Measurements from ENCODE around the gene PCBP3. TPM values are rescaled to one million over a fixed set of nuclear protein-coding genes. Genes with fewer than 3 reads are reported as not detected.

The PCBP3 gene
- total and polyA plus RNA-seq, 2 of the 8 experiments (the other 6 are each of a cell fraction or from before 2014, with no cell fraction given): 3.5 to 6.3 TPM

- TF ChIP-seq JUN (IDR thresholded peaks at IDR 0.05; ENCODE audit: low read depth, low read length): no peak
- no peak for TF ChIP-seq KDM5A (IDR thresholded peaks at IDR 0.05; ENCODE audit: low read length)
- TF ChIP-seq SP4 (IDR thresholded peaks at IDR 0.05; ENCODE audit: low read length): no peak
- TF ChIP-seq HDAC2 (IDR thresholded peaks at IDR 0.05; ENCODE audit: borderline replicate concordance in 1 of 2, low read depth in 2 of 2, low read length in 2 of 2): no peak
- TF ChIP-seq TCF12 (IDR thresholded peaks at IDR 0.05; ENCODE audit: low read depth, low read length): no peak
- TF ChIP-seq, protein P1, sequence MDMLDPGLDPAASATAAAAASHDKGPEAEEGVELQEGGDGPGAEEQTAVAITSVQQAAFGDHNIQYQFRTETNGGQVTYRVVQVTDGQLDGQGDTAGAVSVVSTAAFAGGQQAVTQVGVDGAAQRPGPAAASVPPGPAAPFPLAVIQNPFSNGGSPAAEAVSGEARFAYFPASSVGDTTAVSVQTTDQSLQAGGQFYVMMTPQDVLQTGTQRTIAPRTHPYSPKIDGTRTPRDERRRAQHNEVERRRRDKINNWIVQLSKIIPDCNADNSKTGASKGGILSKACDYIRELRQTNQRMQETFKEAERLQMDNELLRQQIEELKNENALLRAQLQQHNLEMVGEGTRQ (IDR thresholded peaks at IDR 0.05; ENCODE audit: low read length): no peak
- no peak for TF ChIP-seq EGR1 (IDR thresholded peaks at IDR 0.05; ENCODE audit: borderline replicate concordance, low read depth, low read length)
- TF ChIP-seq, protein P2, sequence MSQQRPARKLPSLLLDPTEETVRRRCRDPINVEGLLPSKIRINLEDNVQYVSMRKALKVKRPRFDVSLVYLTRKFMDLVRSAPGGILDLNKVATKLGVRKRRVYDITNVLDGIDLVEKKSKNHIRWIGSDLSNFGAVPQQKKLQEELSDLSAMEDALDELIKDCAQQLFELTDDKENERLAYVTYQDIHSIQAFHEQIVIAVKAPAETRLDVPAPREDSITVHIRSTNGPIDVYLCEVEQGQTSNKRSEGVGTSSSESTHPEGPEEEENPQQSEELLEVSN (IDR thresholded peaks at IDR 0.05): no peak
Measured at GRCh38 chr21:45709173-45709572, 65.6 kb downstream of the PCBP3 start (continued).
